HG02798 (cell line): ENCODE measurements around the gene CPNE4.

Experiments used
- ATAC-seq: cut with Tn5 transposase; IDR thresholded peaks from one replicate; pipeline ENCODE4 v1.9.1; 2021; ENCODE audit warnings: mild to moderate bottlenecking; ENCODE audit not compliant: unreplicated experiment, poor library complexity

CPNE4 gene

GRCh38 chr3:131550562-131551465, 484.0 kb downstream of the CPNE4 start:
- no peak for ATAC-seq

DNA sequence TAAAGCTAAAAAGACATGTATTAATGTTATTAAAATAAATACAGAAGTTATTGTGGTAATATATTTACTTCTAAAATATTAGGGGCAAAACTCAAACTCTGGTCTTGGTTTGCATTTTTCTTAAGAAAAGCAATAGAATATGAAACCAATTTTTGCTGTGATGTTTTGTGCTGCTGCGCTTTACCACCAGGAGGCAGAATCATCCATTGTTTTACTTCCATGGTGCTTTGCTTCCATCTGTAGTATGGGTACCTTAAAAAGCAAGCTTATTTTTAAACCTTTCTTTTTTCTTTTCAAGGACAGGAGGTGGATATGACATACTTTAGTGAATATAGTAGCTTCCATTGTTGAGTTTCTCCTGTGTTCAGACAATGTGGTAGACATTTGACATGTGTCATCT, 485.5 kb downstream of the CPNE4 start:
- no peak for ATAC-seq

- ATAC-seq, result no peak
Measured at GRCh38 chr3:131547585-131547984, 487.2 kb downstream of the CPNE4 start.

DNA sequence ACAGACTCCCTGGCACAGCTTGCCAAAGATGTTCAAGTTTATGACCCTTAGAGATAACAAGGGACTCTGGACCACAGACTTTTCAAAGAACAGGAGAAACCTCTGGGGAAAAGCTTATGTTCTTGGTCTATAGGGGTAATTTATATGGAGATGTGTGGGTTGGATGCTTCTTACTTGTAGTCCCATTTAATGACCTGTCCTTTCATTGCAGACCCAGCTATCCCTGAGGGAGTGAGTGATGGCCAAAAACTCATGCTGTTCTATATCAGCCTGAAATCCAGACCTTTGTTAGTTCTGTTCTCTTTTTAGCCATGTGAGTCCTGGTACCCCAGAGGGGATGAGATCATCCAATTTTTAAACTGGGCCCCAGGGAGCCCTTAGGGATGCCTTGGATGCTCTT, 488.4 kb downstream of the CPNE4 start:
- ATAC-seq, result no peak

GRCh38 chr3:131544557-131544956, 490.3 kb downstream of the CPNE4 start:
- ATAC-seq, result no peak

DNA sequence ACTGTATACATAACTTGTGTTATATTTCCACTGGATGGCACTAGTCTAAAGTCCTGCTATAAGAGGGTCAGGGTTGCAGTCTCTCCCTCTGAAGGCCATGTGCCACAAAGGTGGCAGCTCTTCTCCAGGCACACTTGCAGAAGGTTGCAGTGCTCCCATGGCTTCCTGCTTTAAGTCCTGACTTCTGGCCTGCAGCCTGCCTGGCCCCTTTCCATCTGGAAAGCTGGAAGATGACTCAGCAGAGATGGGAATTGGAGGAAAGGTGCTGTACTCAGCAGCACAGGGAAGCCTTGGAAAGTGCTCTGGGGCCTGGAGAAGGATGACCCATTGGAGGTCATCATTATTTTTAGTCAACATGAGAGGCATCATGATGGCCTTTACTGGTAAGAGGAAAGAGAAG, 491.1 kb downstream of the CPNE4 start:
- no peak for ATAC-seq

GRCh38 chr3:131541288-131541687, 493.5 kb downstream of the CPNE4 start:
- ATAC-seq, result no peak

- ATAC-seq, result no peak
Measured at GRCh38 chr3:131540821-131541220, 494.0 kb downstream of the CPNE4 start.

DNA sequence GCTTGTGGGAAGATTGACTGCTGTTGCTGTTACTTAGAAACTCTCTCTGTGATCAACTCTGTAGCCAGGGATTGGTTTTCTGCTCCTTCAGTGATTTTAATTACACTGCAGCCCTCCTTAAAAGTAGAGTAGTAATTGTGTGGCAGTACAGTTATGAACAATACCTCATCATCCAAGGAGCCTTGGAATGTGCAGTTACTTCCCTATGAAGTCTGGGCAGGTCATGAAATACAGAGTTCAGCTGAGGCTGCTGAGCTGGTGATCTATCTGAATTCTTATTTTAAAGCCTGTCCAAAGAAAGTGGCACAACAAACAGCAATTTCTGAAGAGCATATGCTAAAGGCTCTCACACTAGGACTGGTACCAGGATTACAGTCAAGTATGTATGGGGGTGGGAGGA, 494.7 kb downstream of the CPNE4 start:
- no peak for ATAC-seq

GRCh38 chr3:131538968-131539367, 495.8 kb downstream of the CPNE4 start:
- ATAC-seq, result no peak

GRCh38 chr3:131537531-131537930, 497.3 kb downstream of the CPNE4 start:
- no peak for ATAC-seq

- ATAC-seq, result no peak
Measured at GRCh38 chr3:131535596-131535995, 499.2 kb downstream of the CPNE4 start.

DNA sequence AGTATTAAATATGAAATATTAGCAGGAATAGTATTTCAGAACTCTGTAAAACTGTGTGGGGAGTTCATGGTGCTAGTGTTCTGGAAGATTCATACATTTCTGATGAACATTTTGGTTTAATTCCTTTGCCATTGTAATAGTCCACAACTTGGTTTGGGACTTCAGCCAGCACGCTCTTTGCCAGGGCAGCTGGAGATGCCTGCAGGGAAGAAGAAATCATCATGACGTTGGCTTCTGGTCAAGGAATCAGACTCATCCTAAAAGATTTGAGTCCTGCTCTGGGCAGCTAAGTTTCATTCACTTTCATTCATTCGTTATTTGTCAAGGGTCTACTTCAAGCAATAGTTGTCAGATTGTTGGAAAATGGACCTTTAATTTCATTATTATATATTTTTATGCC, 499.7 kb downstream of the CPNE4 start:
- ATAC-seq, result no peak

DNA sequence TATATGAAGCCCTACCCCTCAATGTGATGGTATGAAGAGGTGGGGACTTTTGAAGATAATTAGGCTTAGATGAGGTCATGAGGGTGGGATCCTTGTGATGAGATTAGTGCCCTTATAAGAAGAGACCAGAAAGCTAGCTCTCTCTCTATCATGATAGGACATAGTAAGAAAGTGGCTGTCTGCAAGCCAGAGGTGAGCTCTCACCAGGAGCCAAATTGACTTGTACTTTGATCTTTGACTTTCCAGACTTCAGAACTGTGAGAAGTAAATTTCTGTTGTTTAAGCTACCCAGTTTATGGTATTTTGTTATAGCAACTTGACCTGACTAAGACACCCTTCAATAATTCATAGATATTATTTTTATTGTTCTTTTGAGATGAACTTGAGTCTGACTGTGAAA, 502.2 kb downstream of the CPNE4 start:
- no peak for ATAC-seq

DNA sequence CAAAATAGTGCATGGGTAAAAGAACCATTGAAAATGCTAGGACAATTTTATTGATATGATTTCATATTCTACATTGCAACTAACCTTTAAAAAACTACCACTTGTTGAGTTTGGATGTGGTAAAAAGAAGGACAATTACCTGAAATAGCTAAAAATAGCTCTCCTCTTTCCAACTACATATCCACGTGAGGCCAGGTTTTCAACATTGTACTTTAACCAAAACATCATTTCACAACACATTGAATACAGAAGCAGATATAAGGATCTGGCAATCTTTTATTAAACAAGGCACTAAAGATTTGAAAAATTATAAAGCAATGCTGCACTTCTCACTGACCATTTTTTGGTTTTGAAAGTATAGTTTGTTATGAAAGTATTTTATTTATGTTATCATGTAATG, 504.0 kb downstream of the CPNE4 start:
- no peak for ATAC-seq

DNA sequence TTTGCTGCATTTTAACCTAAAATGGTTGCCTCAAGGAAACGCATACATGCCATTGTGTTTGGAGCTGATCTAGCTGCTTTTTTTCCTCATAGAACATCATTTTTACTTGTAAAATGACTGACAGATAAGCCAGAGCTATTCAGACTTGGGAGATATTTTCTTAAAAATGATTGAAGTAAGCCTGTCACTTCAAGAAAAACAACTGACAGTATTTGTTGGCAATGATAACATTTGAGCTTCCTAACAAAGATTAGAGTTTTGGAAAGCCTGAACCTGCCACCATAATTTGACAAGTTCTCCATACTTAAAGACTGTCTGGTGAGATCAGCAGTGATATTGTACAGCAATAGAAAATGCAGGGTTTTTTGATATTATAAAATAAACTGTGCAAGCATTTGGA, 504.4 kb downstream of the CPNE4 start:
- no peak for ATAC-seq

DNA sequence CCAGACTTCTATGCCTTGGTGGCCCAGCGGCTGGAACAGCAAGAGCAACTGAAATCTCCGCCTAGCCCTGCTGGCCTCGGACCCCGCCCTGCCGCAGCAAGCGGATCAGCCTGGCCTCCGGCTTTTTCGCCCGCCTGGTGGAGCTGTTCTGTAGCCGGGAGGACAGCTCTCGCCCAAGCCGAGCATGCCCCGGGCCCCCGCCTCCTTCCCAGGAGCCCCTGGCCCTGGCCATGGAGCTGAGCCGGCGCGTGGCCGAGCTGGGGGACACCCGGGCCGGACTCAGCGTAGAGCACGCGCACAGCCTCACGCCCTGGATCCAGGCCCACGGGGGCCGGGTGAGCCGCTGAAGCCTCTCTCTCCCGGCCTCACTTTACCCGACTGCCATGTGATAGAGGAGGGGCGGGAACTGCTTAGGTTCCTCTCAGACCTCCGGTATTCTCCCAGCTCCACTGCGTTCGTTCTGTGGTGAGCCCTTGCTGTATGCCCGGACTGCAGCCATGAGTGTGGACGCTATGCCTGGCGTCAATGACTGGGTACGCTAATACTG, 507.9 kb downstream of the CPNE4 start:
- no peak for ATAC-seq

- ATAC-seq, result no peak
Measured at GRCh38 chr3:131518680-131519079, 516.1 kb downstream of the CPNE4 start.

GRCh38 chr3:131505421-131505820, 529.4 kb downstream of the CPNE4 start:
- no peak for ATAC-seq

DNA sequence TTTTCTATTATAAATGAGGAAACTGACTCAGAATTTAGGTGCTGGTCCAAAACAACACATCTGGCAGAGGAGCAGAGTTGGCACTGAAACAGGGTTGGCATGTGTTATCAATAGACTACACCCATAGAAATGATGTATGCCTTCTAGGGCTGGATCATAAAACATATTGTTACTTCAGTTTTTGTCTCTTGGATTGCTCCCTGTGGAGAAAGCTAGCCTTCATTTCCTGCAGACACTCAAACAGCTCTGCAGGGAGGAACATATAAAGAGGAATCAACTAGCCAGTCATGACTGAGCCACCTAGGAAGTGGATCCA, 531.5 kb downstream of the CPNE4 start:
- ATAC-seq, result no peak

DNA sequence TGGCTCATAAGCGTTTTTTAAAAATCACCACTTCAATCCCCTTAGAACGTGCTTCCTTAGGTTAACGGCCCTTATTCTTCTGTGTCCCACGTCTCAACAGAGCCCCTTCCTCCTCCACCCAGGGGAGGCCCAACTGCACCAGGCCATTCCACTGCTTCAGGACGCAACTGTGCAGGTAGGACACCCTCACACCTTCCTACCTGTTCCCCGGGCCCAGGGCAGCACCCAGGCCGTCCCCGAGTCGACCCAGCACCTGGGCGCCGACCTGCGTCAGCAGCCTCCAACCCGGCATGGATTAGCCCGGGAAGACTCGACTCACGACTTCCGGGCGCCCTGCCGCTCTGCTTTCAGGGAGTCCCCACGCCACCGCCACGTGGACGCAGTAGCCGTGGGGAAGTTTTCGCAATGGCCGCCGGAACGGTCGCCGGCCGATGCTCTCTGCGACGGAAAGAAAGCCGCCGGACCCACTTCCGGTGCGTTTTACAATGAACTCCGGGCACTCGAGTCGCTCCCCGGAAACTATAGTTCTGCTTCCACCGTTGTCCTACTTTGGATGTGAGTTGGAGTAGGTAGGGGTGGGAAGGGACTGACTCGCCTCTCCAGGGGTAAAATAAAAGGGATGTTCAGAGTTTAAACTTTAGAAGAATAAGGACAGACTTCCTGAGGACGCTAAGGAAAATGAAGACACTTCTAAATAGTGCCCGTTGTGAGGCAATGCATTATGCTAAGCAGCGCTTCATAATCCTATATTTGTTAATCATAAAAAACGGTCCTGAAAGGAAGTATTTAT, 532.1 kb downstream of the CPNE4 start, which contains the start of gene MRPL3:
Gene MRPL3, minus strand, starts transcription at position 442 of the 790 bp plus-strand sequence. Its CDS starts 150 bp downstream, at position 292.
- peak; percentile 98 for ATAC-seq
